Heart left ventricle (tissue), 16 donors: ENCODE data around the gene SIT1. TPM values are rescaled to one million over a fixed set of nuclear protein-coding genes. Genes with fewer than 3 reads are reported as not detected.

Experiments
- ATAC-seq, 4 donors: fragments of 200-7000 bp; cut with Tn5 transposase; one replicate each; pipeline ENCODE4 v1.9.1; 2020 to 2022; ENCODE audit warnings: moderate library complexity in 4 of 4, mild to moderate bottlenecking in 3 of 4, moderate number of reproducible peaks in 1 of 4
- DNase-seq, 5 donors: peaks; one replicate each; pipeline ENCODE4 v3.0.0-alpha.2; 2020
- H3K27ac ChIP-seq, 12 donors: fragments of 200-600 bp; sonication (generic) in 4 of 12; one replicate each; pipeline versions ENCODE4 v1.5.0 to v1.8.0; 2016 to 2022; ENCODE audit warnings: mild to moderate bottlenecking in 2 of 12
- H3K27me3 ChIP-seq, 9 donors: fragments of 200-600 bp; sonication (generic) in 2 of 9; one replicate each; pipeline versions ENCODE4 v1.5.1 to v1.8.0; 2016 to 2022; ENCODE audit warnings: mild to moderate bottlenecking in 3 of 9
- H3K36me3 ChIP-seq, 9 donors: fragments of 200-600 bp; sonication (generic) in 2 of 9; one replicate each; pipeline versions ENCODE4 v1.5.0 to v1.8.0; 2018 to 2022; ENCODE audit warnings: mild to moderate bottlenecking in 2 of 9
- H3K4me1 ChIP-seq, 12 donors: fragments of 200-600 bp; sonication (generic) in 4 of 12; one replicate each; pipeline versions ENCODE4 v1.5.0 to v1.8.0; 2016 to 2022; ENCODE audit warnings: mild to moderate bottlenecking in 3 of 12
- H3K4me3 ChIP-seq, 12 donors: fragments of 200-600 bp; sonication (generic) in 4 of 12; one replicate each; pipeline versions ENCODE4 v1.5.0 to v1.8.0; 2017 to 2022; ENCODE audit warnings: mild to moderate bottlenecking in 9 of 12, moderate library complexity in 4 of 12
- H3K9me3 ChIP-seq, 12 donors: fragments of 200-600 bp; sonication (generic) in 4 of 12; one replicate each; pipeline versions ENCODE4 v1.5.0 to v1.8.0; 2016 to 2022; ENCODE audit warnings: mild to moderate bottlenecking in 1 of 12
- CTCF ChIP-seq, 12 donors: fragments of 200-600 bp; sonication (generic) in 4 of 12; IDR thresholded peaks; one replicate each; pipeline versions ENCODE4 v1.5.0 to v1.8.0; 2018 to 2022; ENCODE audit warnings: antibody characterized with exemption in 12 of 12, mild to moderate bottlenecking in 5 of 12
- POLR2A ChIP-seq, 2 donors: fragments of 450-650 bp; IDR thresholded peaks; one replicate each; pipeline ENCODE4 v1.6.1; 2017; ENCODE audit warnings: antibody characterized with exemption in 2 of 2, mild to moderate bottlenecking in 2 of 2, moderate library complexity in 2 of 2
- WGBS, 4 donors: extraction: QIAGEN DNeasy Blood & Tissue Kit in 2 of 4; methylation state at CpG; one replicate each; pipeline versions ENCODE4 v1.1.5 to v1.1.7; 2013 to 2018; 5-methylcytosine and 5-hydroxymethylcytosine counted together
- intact Hi-C, 10 donors: fragments of 100-400 bp; cut with DNase I; formaldehyde crosslinking; loops; one replicate each; pipeline versions ENCODE4 v1.11.1 to v1.14.2; 2022
- polyA plus RNA-seq, 2 donors: library from polyadenylated mRNA; stranded (reverse); fragments of 200-250 nt; gene quantifications; one replicate each; pipeline ENCODE4 v1.2.3, GENCODE V29; 2013
- total RNA-seq, 9 donors: library from RNA; depleted of rRNA in 2 of 9; stranded (reverse); fragments of >200 nt in 2 of 9; fragmentation: NEBNext Ultra II Directional in 3 of 9; extraction: Animal tissue kit (Norgen Biotek cat#: 25700) in 3 of 9; gene quantifications; one replicate each; pipeline versions ENCODE4 v1.1.0 to v1.2.4, GENCODE V29; 2016 to 2023
- donor health status: ischemic (EF 13 %, LVEDD 7.1; RV severe dilation, severe dysfunction).
- donor health status: healthy with polysubstance abuse.
- donor health status: DM: no; HTN: yes; CAD: no.
- donor health status: DM: no; HTN: no; CAD: no.
- donor health status: ischemic (EF 25% LVEDD 6.9; RV normal size, moderate dysfunction).
- donor health status: ischemic (EF 25% LVEDD 5.7; RV mildly dilated, moderate dysfunction).
- donor health status: healthy.
- donor health status: DM: yes; HTN: yes; CAD: no.
- donor health status: ischemic (EF 35%, LVEDD 5.7; RV mildly dilated, moderate dysfunction).
- donor health status: nonischemic (EF 11% LVEDD 7.7; RV severe dilation, severe dysfunction).
- donor health status: DM: yes; HTN: yes; CAD: no.
- donor health status: PGD.
- donor health status: ischemic (EF 29% LVEDD 5.4; RV normal size, mild dysfunction).
- donor health status: nonischemic (EF 23%, LVEDD 6.1; RV moderate dilation, normal function).

The SIT1 gene
- total and polyA plus RNA-seq, 11 donors, result 0.19 to 4.2 (median 0.51) TPM; not detected in 7

GRCh38 chr9:35661756-35662350 lies 11.1 kb upstream of the SIT1 start:
- TF ChIP-seq CTCF (IDR thresholded peaks at IDR 0.05) (no peak), POLR2A (IDR thresholded peaks at IDR 0.05) (no peak)
- no peaks in the 10 kb centered on the region for H3K27me3 ChIP-seq
- WGBS, 4 donors, result 63 to 75% (median 68%) methylated on average over 2 to 3 of the region's 3 CpGs
- DNase-seq (no peak), ATAC-seq (no peak)
- H3K36me3 ChIP-seq, result peaks cover 0 to 22% (median 16%) of the 10 kb centered on the region in 9 donors
- peak overlapping the region in 1 of 12 donors; percentile 15 for H3K4me3 ChIP-seq
- intact Hi-C loops, result loop anchor here in 7 of 10 donors (2.0 to 5.0 kb wide), 5 partner anchors 25 to 85 kb away; partner anchors contain the start of genes GBA2 (in 1 of the 7) and RGP1 (in 1 of the 7)
- no peaks in the 10 kb centered on the region for H3K9me3 ChIP-seq
- H3K27ac ChIP-seq, result peak overlapping the region in 11 of 12 donors; percentile 41 to 100 (median 97)
- H3K4me1 ChIP-seq, result peaks cover 0 to 69% (median 40%) of the 10 kb centered on the region in 12 donors

- DNase-seq (no peak), ATAC-seq (no peak)
- Histone ChIP-seq H3K4me1 (peaks cover 0 to 70% (median 39%) of the 10 kb centered on the region in 12 donors), H3K4me3 (no peak overlapping the region), H3K27ac (peak overlapping the region; percentile 41 to 100 (median 96)), H3K36me3 (peaks cover 0 to 22% (median 16%) of the 10 kb centered on the region in 9 donors), H3K27me3 (no peaks in the 10 kb centered on the region), H3K9me3 (no peaks in the 10 kb centered on the region)
- intact Hi-C loops, result loop anchor here in 6 of 10 donors (5.0 kb wide), 4 partner anchors 36 to 86 kb away; partner anchors contain the start of genes GBA2 (in 1 of the 6) and RGP1 (in 1 of the 6)
- peak; percentile 26 to 66 (median 44) for TF ChIP-seq CTCF (IDR thresholded peaks at IDR 0.05)
- no peak for TF ChIP-seq POLR2A (IDR thresholded peaks at IDR 0.05)
- 43 to 57% (median 52%) methylated on average over 9 of the region's 9 CpGs for WGBS, 4 donors
These were observed 10.3 kb upstream of the SIT1 start for GRCh38 chr9:35660966-35661415.

- Histone ChIP-seq H3K27ac (peak overlapping the region; percentile 93 to 100 (median 97)), H3K36me3 (peaks cover 0 to 22% (median 16%) of the 10 kb centered on the region in 9 donors), H3K27me3 (no peaks in the 10 kb centered on the region), H3K4me1 (peaks cover 0 to 56% (median 30%) of the 10 kb centered on the region in 12 donors), H3K9me3 (no peaks in the 10 kb centered on the region), H3K4me3 (peak overlapping the region in 11 of 12 donors; percentile 72 to 98 (median 93))
- WGBS, 4 donors, result 29 to 41% (median 37%) methylated on average over 3 of the region's 3 CpGs
- intact Hi-C loops, result loop anchor here in 8 of 10 donors (2.0 to 10.0 kb wide), 13 partner anchors 29 to 225 kb away; partner anchors contain the start of genes FAM221B (in 2 of the 8), GBA2 (in 2 of the 8), RGP1 (in 2 of the 8) and SPAG8 (in 2 of the 8)
- DNase-seq, result peak in 2 of 5 donors; percentile 65 to 69
- peak; percentile 2 to 31 (median 16) for ATAC-seq
- TF ChIP-seq POLR2A (IDR thresholded peaks at IDR 0.05) (peak in 1 of 2 donors; percentile 30), CTCF (IDR thresholded peaks at IDR 0.05) (no peak)
These were observed 8.6 kb upstream of the SIT1 start for GRCh38 chr9:35659340-35659739.

GRCh38 chr9:35658968-35659220 lies 8.2 kb upstream of the SIT1 start:
- peaks cover 0 to 53% (median 30%) of the 10 kb centered on the region in 12 donors for H3K4me1 ChIP-seq
- 3 to 6% (median 4%) methylated on average over 2 of the region's 2 CpGs for WGBS, 4 donors
- TF ChIP-seq CTCF (IDR thresholded peaks at IDR 0.05) (no peak), POLR2A (IDR thresholded peaks at IDR 0.05) (no peak)
- peaks cover 0 to 22% (median 16%) of the 10 kb centered on the region in 9 donors for H3K36me3 ChIP-seq
- ATAC-seq (peak in 1 of 4 donors; percentile 6), DNase-seq (peak in 2 of 5 donors; percentile 58 to 65)
- peak overlapping the region; percentile 93 to 100 (median 97) for H3K27ac ChIP-seq
- H3K9me3 ChIP-seq, result no peaks in the 10 kb centered on the region
- H3K27me3 ChIP-seq, result no peaks in the 10 kb centered on the region
- intact Hi-C loops, result loop anchor here in 9 of 10 donors (1.0 to 10.0 kb wide), 16 partner anchors 30 to 226 kb away; partner anchors contain the start of genes CREB3 (in 2 of the 9), FAM221B (in 2 of the 9), GBA2 (in 2 of the 9) and RGP1 (in 2 of the 9)
- peak overlapping the region; percentile 72 to 98 (median 88) for H3K4me3 ChIP-seq
